NT2/D1 (cell line): ENCODE results near the gene COPZ1.

Source experiments
- SUZ12 ChIP-seq: IDR thresholded peaks from 2 replicates; pipeline ENCODE4 v1.6.1; 2011; ENCODE audit not compliant: insufficient read length, insufficient read depth; ENCODE audit errors: extremely low read depth
- YY1 ChIP-seq: IDR thresholded peaks from 2 replicates; pipeline ENCODE4 v1.6.1; 2011; ENCODE audit not compliant: insufficient read length, insufficient read depth
- ZNF274 ChIP-seq: IDR thresholded peaks from 2 replicates; pipeline ENCODE4 v1.6.1; 2011; ENCODE audit warnings: mild to moderate bottlenecking, low read depth, low read length

DNA sequence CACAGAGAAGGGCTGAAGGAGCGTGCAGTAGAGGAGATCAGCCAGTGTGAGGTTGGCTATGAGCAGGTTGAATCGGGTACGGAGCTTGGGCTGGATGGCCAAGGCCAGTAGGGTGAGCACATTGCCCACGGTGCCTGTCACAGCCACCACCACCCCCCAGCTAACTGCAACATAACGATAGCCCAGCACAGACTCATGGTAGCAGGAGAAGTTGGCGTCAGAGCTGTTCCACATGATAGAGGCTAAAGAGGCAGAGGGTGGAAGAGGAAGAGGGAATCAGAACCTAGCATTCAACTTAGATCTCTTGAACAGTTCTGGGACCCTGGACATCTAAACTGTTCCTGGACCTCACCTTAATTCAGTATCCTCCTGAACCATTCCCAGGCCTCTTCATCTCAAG is 38.7 kb downstream of the COPZ1 start:
- TF ChIP-seq YY1 (no peak), SUZ12 (no peak), ZNF274 (no peak)
